Activated CD4-positive, alpha-beta T cell treated with anti-CD3 and anti-CD28 coated beads, Interleukin-2, Interleukin-4, amounts not matched to agents 100 ng/mL and 50 ng/mL, durations not matched to agents 16 hours and 8 hours (primary cell): ENCODE results near the gene TBL3.
A peak's percentile ranks its signal among the peaks of the same experiment; 100 is the strongest.
"Not testable (repeated sequence)": the region's sequence is repeated elsewhere in the genome, so short reads cannot be mapped to it uniquely, and the experiment has no call there.

Source experiments
- DNase-seq: peaks from one replicate; pipeline ENCODE4 v3.0.0-alpha.2; 2020; ENCODE audit warnings: low spot score

Gene TBL3

GRCh38 chr16:1942810-1943726, 28.8 kb upstream of the TBL3 start, which contains the start of gene MSRB1:
Gene MSRB1 (minus strand): TSS chr16:1943199. CDS start chr16:1943156, 43 bp downstream.
- DNase-seq: peak; percentile 100

GRCh38 chr16:1944612-1945199, 27.1 kb upstream of the TBL3 start:
- DNase-seq: no peak

DNA sequence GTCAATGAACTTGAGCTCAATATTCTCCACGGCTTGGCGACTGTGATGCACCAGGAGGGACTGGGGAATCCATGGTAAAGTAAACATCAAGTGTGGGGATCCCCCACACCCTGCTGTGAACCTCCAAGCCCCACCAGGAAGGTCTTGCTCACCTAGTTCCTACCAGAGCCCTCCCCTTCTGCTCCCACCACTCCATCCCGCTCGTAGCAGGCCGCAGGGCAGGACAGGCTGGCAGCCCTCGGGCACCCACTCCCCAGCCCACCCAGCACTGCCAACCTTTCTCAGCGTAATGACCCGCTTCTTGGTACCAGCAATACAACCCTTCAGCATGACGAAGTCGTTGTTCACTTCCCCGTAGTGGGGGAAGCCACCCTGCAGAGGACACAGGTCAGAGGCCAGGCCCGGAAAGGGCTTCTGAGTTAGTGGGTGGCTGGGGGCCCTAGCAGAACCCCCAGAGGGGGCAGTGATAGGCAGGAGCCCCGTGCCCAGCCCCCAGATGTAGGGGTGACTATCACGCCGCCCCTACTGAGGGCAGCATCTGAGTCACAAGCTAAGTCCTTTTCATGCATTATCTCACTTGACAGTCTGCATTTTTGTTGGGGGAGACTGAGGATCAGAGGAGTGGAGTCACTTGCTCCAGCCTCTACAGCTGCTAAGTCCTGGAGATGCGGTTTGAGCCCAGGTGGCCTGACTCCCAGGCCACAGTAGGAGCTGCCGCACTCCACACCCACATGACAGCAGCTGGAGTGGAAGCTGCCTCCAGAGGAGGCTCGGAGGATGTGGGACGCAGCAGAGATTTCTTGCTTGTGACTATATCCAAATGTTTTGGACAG, 26.1 kb upstream of the TBL3 start:
- DNase-seq: no peak

GRCh38 chr16:1946495-1947368, 25.1 kb upstream of the TBL3 start:
- no peak for DNase-seq

GRCh38 chr16:1947369-1947670, 24.5 kb upstream of the TBL3 start:
- DNase-seq: no peak

GRCh38 chr16:1949507-1949906, 22.3 kb upstream of the TBL3 start:
- no peak for DNase-seq

DNA sequence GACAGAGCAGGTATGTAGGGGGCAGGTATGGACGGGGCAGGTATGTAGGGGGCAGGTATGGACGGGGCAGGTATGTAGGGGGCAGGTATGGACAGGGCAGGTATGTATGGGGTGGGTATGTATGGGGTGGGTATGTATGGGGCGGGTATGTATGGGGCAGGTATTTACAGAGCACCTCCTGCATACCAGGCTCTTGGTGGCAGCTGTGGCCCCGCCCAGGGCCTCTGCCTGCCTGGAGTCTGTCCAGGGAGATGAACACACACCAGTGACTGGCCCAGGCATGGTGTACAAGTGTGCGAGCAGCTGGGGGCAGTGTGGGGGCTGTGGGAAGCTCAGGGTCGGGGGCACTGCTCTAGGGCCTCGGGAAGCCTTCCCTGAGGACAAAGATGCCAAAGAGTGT, 21.8 kb upstream of the TBL3 start:
- no peak for DNase-seq

- no peak for DNase-seq
Measured at GRCh38 chr16:1950559-1950958, 21.3 kb upstream of the TBL3 start.

- DNase-seq: no peak
Measured at GRCh38 chr16:1953734-1954133, 18.1 kb upstream of the TBL3 start.

DNA sequence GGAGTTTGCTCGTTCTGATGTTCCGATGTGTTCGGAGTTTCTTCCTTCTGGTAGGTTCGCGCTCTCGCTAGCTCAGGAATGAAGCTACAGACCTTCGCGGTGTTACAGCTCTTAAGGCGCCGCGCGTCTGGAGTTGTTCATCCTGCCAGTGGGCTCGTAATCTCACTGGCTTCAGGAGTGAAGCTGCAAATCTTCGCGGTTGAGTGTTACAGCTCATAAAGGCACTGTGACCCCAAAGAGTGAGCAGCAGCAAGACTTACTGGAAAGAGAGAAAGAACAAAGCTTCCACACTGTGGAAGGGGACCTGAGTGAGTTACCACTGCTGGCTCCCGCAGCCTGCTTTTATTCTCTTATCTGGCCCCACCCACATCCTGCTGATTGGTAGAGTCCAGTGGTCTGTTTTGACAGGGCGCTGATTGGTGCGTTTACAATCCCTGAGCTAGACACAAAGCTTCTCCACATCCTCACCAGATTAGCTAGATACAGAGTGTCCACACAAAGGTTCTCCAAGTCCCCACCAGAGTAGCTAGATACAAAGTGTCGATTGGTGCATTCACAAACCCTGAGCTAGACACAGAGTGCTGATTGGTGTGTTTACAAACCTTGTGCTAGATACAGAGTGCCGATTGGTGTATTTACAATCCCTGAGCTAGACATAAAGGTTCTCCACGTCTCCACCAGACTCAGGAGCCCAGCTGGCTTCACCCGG, 14.3 kb upstream of the TBL3 start:
- not testable (repeated sequence) for DNase-seq

DNA sequence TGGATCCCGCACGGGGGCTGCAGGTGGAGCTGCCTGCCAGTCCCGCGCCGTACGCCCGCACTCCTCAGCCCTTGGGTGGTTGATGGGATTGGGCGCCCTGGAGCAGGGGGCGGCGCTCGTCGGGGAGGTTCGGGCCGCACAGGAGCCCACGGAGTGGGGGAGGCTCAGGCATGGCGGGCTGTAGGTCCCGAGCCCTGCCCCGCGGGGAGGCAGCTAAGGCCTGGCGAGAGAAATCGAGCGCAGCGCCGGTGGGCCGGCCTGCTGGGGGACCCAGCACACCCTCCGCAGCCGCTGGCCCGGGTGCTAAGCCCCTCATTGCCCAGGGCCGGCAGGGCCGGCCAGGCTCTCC, 13.7 kb upstream of the TBL3 start:
- DNase-seq: not testable (repeated sequence)

DNA sequence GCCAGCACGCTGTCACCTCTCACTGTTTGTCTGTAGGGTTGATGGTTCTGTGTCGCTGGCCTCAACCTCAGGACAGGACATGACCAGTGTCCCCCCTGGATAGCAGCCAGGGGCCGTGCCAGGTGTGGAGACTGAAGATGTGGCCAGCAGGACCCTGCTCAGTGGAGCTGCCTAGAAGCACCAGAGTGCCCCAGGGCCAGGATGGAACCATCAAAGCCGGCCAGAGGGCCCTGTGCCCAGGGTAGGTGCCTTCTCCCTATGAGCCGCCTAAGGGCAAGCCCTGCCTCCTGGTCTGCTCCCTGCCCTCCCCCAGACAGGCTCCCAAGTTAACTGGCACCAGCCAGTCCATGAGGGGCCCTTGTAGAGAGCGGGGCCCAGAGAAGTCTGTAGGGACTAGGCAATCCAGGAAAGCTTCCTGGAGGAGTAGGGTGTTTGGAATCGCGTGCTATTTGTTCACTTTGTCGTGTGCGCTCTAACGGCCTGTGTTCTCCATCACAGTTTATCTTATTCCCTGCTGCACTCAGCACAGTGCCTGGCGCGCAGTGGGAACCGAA, 13.1 kb upstream of the TBL3 start:
- no peak for DNase-seq

DNA sequence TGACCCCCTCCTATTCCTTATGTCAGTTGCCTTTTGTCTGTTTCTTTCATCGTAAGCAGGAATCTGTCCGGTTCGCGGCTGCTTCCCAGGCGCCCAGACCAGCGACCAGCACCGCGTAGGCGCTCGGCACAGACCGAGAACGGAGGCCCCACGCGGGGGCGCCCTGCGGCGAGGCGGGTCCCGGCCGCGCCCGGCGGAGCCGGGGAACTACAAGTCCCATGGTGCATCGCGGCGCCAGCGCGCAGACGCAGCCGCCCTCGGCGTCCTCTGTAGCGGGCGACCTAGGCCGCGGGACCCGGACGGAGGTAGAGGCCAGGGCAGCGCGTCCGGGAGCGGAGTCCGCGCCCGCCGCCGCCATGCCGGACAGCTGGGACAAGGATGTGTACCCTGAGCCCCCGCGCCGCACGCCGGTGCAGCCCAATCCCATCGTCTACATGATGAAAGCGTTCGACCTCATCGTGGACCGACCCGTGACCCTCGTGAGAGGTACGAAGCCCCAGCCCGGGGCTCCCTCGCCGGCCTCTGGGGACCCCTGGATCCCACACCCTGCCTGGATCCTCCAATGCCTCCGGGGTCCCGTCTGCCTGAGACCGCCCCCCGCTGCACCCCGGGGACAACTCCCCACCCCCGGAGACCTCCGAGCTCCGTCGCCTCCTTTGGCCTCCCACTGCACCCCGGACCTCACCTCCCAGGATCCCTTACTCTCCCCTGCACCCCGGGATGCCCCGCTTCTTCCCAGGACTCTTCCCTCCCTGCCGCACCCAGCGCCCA, 12.4 kb upstream of the TBL3 start, which contains the start of gene NDUFB10:
Gene NDUFB10, plus strand, starts transcription at position 270 of the 771 bp plus-strand sequence. Its CDS starts 87 bp downstream, at position 357.
- peak; percentile 94 for DNase-seq

- DNase-seq: peak; percentile 64
Measured at GRCh38 chr16:1960665-1961630, 10.9 kb upstream of the TBL3 start.

- DNase-seq: peak; percentile 54
Measured at GRCh38 chr16:1961651-1962067, 10.2 kb upstream of the TBL3 start.

DNA sequence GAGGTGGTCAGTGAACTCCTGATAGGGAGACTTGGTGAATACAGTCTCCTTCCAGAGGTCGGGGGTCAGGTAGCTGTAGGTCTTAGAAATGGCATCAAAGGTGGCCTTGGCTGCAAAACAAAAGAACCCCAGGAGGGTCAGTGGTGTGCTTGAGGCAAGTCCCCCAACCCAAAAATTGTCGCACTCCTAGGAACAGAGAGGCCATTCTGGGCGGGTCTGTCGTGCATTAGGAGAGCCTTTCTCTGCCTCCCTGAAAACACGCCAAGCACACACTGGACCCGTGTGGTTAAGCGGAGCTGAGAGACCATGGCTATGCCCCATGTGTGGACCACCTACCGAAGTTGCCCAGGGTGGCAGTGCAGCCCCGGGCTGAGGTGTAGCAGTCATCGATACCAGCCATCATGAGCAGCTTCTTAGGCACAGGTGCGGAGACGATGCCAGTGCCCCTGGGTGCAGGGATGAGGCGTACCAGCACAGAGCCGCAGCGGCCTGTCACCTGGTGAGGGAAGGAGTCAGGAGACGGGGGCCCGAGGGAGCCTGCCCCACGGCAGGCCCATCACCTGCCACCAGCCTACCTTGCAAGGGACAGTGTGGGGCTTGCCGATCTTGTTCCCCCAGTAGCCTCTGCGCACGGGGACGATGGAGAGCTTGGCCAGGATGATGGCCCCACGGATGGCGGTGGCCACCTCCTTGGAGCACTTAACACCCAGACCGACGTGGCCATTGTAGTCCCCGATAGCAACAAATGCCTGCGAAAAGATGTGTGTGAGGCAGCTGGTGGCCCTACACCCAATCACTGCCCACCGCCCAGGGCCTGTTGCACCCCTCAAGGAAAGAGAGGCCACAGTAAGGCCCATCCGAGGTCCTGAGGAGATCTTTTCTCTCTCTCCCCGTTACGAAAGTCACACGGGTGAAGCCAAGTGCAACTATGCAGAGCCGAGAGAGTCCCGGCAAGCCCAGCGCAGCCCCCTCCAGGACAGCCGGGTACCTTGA, 9.4 kb upstream of the TBL3 start:
- DNase-seq: not testable (repeated sequence)

GRCh38 chr16:1963806-1964505, 7.9 kb upstream of the TBL3 start:
- DNase-seq: peak; percentile 46
